GM12878 (cell line): ENCODE data around the gene NOD2. TPM values are rescaled to one million over a fixed set of nuclear protein-coding genes. Genes with fewer than 3 reads are reported as not detected.
A peak's percentile ranks its signal among the peaks of the same experiment; 100 is the strongest.

ENCODE experiments used
- ATAC-seq: fragments of 200-7000 bp; cut with Tn5 transposase; 3 replicates; pipeline ENCODE4 v1.9.1; 2020; ENCODE audit warnings: mild to moderate bottlenecking, moderate library complexity
- BruUV-seq: library from RNA; stranded (reverse); fragments of 400-500 nt; replicated peaks from 2 replicates; lab custom pipeline; 2021; lab: Mats Ljungman, UMichigan
- CTCF ChIA-PET: fragments of 300-600 bp; sonication (Branson Sonifier 250); formaldehyde crosslinking; extraction: SDS; loops from one replicate; lab custom pipeline; 2021; ENCODE audit warnings: inconsistent platforms; lab: Yijun Ruan, JAX
- POLR2A ChIA-PET: fragments of 350-600 bp; formaldehyde crosslinking; extraction: SDS; loops from one replicate; lab custom pipeline; 2021; ENCODE audit warnings: inconsistent platforms; lab: Charles Lee
- RAD21 ChIA-PET: fragments of 300-600 bp; sonication (Branson Sonifier 250); formaldehyde crosslinking; loops from one replicate; lab custom pipeline; 2023; ENCODE audit warnings: antibody characterized with exemption; ENCODE audit not compliant: unreplicated experiment; lab: Charles Lee
- SMC1A ChIA-PET: fragments of 300-600 bp; sonication (Branson Sonifier 250); formaldehyde crosslinking; loops from one replicate; lab custom pipeline; 2023; ENCODE audit not compliant: unreplicated experiment, uncharacterized antibody; lab: Charles Lee
- DNase-seq: peaks from one replicate; pipeline ENCODE4 v3.0.0-alpha.2; 2011; ENCODE audit warnings: low read depth, low spot score
- FAIRE-seq: peaks from 3 replicates; lab custom pipeline; 2011; peaks lifted over from hg19 to GRCh38; lab: Jason Lieb, UNC
- H2AFZ ChIP-seq: 2 replicates; pipeline ENCODE4 v1.6.0; 2011; ENCODE audit warnings: low read depth, low read length, control low read depth; ENCODE audit not compliant: control insufficient read depth
- H3K27ac ChIP-seq: 2 replicates; pipeline ENCODE4 v1.5.1; 2011; ENCODE audit warnings: control low read depth; ENCODE audit not compliant: control insufficient read depth, insufficient read depth
- H3K27me3 ChIP-seq, 2 experiments: replicated peaks in 1 of 2; 2 replicates each; pipeline versions ENCODE4 v1.6.0 to v1.6.1; 2011; ENCODE audit warnings: low read length in 1 of 2; ENCODE audit not compliant: control insufficient read depth in 2 of 2, insufficient read depth in 2 of 2
- H3K36me3 ChIP-seq, 2 experiments: 2 replicates each; pipeline ENCODE4 v1.5.1; 2011; ENCODE audit warnings: low read length in 1 of 2; ENCODE audit not compliant: control insufficient read depth in 2 of 2, insufficient read depth in 2 of 2
- H3K4me1 ChIP-seq: 2 replicates; pipeline ENCODE4 v1.6.1; 2011; ENCODE audit warnings: mild to moderate bottlenecking, low read length, moderate library complexity, mixed read lengths; ENCODE audit not compliant: control insufficient read depth, insufficient read depth
- H3K4me2 ChIP-seq: 2 replicates; pipeline ENCODE4 v1.6.0; 2011; ENCODE audit warnings: control low read depth; ENCODE audit not compliant: control insufficient read depth, insufficient read depth
- H3K4me3 ChIP-seq: fragments of 200-600 bp; sonication (generic); 2 replicates; pipeline ENCODE4 v1.5.1; 2016
- H3K79me2 ChIP-seq: 2 replicates; pipeline ENCODE4 v1.6.0; 2011; ENCODE audit warnings: low read length; ENCODE audit not compliant: control insufficient read depth, insufficient read depth
- H3K9ac ChIP-seq: 2 replicates; pipeline ENCODE4 v1.8.0; 2011; ENCODE audit warnings: low read length, control low read depth, mixed read lengths; ENCODE audit not compliant: control insufficient read depth, insufficient read depth
- H3K9me3 ChIP-seq: replicated peaks from 3 replicates; pipeline ENCODE4 v1.5.1; 2011; ENCODE audit warnings: mild to moderate bottlenecking, low read length; ENCODE audit not compliant: control insufficient read depth, insufficient read depth
- H4K20me1 ChIP-seq: 2 replicates; pipeline ENCODE4 v1.6.0; 2011; ENCODE audit not compliant: control insufficient read depth, insufficient read depth
- POLR2AphosphoS5 ChIP-seq: IDR thresholded peaks from 2 replicates; pipeline ENCODE4 v1.6.1; 2011; ENCODE audit warnings: mild to moderate bottlenecking, low read length, inconsistent platforms
- WGBS: methylation state at CpG from one replicate; pipeline ENCODE4 v1.1.6; 2016; ENCODE audit warnings: low lambda C conversion rate; ENCODE audit not compliant: insufficient replicate concordance, insufficient coverage; ENCODE audit errors: missing lambda C conversion rate; 5-methylcytosine and 5-hydroxymethylcytosine counted together
- in situ Hi-C: fragments of 300-500 bp; cut with MboI; formaldehyde crosslinking; loops from 9 replicates; pipeline ENCODE4 v1.14.3; 2018; ENCODE audit warnings: mixed read lengths
- intact Hi-C: fragments of 100-400 bp; cut with micrococcal nuclease; formaldehyde crosslinking; loops from one replicate; pipeline ENCODE4 v1.14.2; 2022; ENCODE audit not compliant: unreplicated experiment
- polyA plus RNA-seq, 11 experiments: library from polyadenylated mRNA; depleted of rRNA in 4 of 11; unstranded in 6 of 11; stranded (reverse) in 5 of 11; fragments of >200 nt; fragmentation: Nextera tagmentation in 4 of 11; fragmentation: Illumina TruSeq in 1 of 11; extraction: Ambion mirVana in 4 of 11; extraction: Trizol in 1 of 11; gene quantifications; 1 replicate in 1 of 11; 2 replicates in 10 of 11; pipeline versions ENCODE4 v1.2.1 to v1.2.3, GENCODE V29; 2011 to 2016; ENCODE audit warnings: inconsistent platforms in 2 of 11, missing spikeins in 2 of 11, low read depth in 1 of 11
- total RNA-seq, 4 experiments: library from RNA; depleted of rRNA in 3 of 4; stranded (reverse); fragments of >200 nt in 3 of 4; fragmentation: Illumina TruSeq in 1 of 4; extraction: Trizol in 1 of 4; gene quantifications; 2 replicates each; pipeline versions ENCODE4 v1.2.1 to v1.2.3, GENCODE V29; 2013 to 2021
- TF ChIP-seq, protein P1 (sequence below), 3 experiments: IDR thresholded peaks in 2 of 3; conservative IDR thresholded peaks in 1 of 3; 2 replicates each; pipeline ENCODE4 v1.5.1; 2011; ENCODE audit warnings: low read depth in 3 of 3, low read length in 3 of 3, mild to moderate bottlenecking in 3 of 3, control low read depth in 2 of 3, moderate library complexity in 2 of 3, inconsistent platforms in 1 of 3, mixed read lengths in 1 of 3; ENCODE audit not compliant: control insufficient read depth in 2 of 3, insufficient read depth in 1 of 3; ENCODE audit errors: extremely low read depth in 1 of 3

NOD2 gene
- total and polyA plus RNA-seq, 10 of the 15 experiments (the other 5 are each of a cell fraction or from before 2014, with no cell fraction given) = 1.0 to 18.6 (median 6.7) TPM

- ChIA-PET CTCF (interaction anchor here (1.3 to 3.4 kb wide), 3 partner anchors 27 to 87 kb away, joined by 3 to 10 read pairs (median 6); no protein-coding TSS in a partner anchor), SMC1A (interaction anchor here (1.0 to 2.0 kb wide), 5 partner anchors 16 to 27 kb away, joined by 3 to 10 read pairs (median 5); partner anchors contain the start of gene CYLD), RAD21 (interaction anchor here (0.9 kb wide), 1 partner anchor 27 kb away, joined by 3 read pairs; no protein-coding TSS in a partner anchor), POLR2A (no interaction called here)
- in situ Hi-C loops = no loop called here
- Histone ChIP-seq H3K27me3 (no peaks in the 10 kb centered on the region), H3K4me1 (no peaks in the 10 kb centered on the region), H4K20me1 (no peaks in the 10 kb centered on the region), H3K9ac (no peak overlapping the region), H3K4me3 (no peak overlapping the region), H3K27ac (no peak overlapping the region), H3K79me2 (no peaks in the 10 kb centered on the region), H3K36me3 (peaks cover under 1 to 8% of the 10 kb centered on the region in 2 experiments; a peak in 2 of 4 replicates), H2AFZ (no peak overlapping the region), H3K4me2 (no peak overlapping the region), H3K9me3 (peaks cover 9% of the 10 kb centered on the region; the same call in 2 of the 3 replicates)
- ATAC-seq (peak; percentile 53), FAIRE-seq (no peak), DNase-seq (no peak)
- TF ChIP-seq POLR2AphosphoS5 = no peak
- TF ChIP-seq, protein P1, sequence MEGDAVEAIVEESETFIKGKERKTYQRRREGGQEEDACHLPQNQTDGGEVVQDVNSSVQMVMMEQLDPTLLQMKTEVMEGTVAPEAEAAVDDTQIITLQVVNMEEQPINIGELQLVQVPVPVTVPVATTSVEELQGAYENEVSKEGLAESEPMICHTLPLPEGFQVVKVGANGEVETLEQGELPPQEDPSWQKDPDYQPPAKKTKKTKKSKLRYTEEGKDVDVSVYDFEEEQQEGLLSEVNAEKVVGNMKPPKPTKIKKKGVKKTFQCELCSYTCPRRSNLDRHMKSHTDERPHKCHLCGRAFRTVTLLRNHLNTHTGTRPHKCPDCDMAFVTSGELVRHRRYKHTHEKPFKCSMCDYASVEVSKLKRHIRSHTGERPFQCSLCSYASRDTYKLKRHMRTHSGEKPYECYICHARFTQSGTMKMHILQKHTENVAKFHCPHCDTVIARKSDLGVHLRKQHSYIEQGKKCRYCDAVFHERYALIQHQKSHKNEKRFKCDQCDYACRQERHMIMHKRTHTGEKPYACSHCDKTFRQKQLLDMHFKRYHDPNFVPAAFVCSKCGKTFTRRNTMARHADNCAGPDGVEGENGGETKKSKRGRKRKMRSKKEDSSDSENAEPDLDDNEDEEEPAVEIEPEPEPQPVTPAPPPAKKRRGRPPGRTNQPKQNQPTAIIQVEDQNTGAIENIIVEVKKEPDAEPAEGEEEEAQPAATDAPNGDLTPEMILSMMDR (IDR thresholded peaks at IDR 0.05 in 2 of 3, conservative IDR thresholded peaks at IDR 0.05 in 1 of 3; ENCODE audit: control insufficient read depth in 2 of 3, extremely low read depth in 1 of 3, insufficient read depth in 1 of 3, low read depth in 3 of 3, low read length in 3 of 3) = peak in 1 of 3 experiments; percentile 21; a peak in 1 of 6 replicates
- intact Hi-C loops = no loop called here
- BruUV-seq = no TSS peak
- WGBS = 87% methylated on average over 19 of the region's 20 CpGs
These were observed 26.3 kb downstream of the NOD2 start for GRCh38 chr16:50719401-50720337.
